RPMI8226 (cell line): Measurements from ENCODE around the gene DENND1A.
"Not testable (repeated sequence)": the region's sequence is repeated elsewhere in the genome, so short reads cannot be mapped to it uniquely, and the experiment has no call there.

Source experiments
- DNase-seq: peaks from one replicate; pipeline ENCODE4 v3.0.0-alpha.2; 2015

DENND1A gene

GRCh38 chr9:123757960-123758359 is 172.0 kb downstream of the DENND1A start:
- no peak for DNase-seq

GRCh38 chr9:123757547-123757946 is 172.4 kb downstream of the DENND1A start:
- no peak for DNase-seq

GRCh38 chr9:123756484-123757106 is 173.3 kb downstream of the DENND1A start:
- no peak for DNase-seq

GRCh38 chr9:123753669-123754258 is 176.2 kb downstream of the DENND1A start:
- no peak for DNase-seq

GRCh38 chr9:123753016-123753415 is 176.9 kb downstream of the DENND1A start:
- no peak for DNase-seq

- peak; percentile 76 for DNase-seq
These were observed 180.2 kb downstream of the DENND1A start for GRCh38 chr9:123749580-123750202.

GRCh38 chr9:123746765-123747164 is 183.2 kb downstream of the DENND1A start:
- DNase-seq = no peak

- DNase-seq = no peak
These were observed 184.0 kb downstream of the DENND1A start for GRCh38 chr9:123745933-123746332.

GRCh38 chr9:123745451-123745850 is 184.5 kb downstream of the DENND1A start:
- no peak for DNase-seq

GRCh38 chr9:123743737-123744136 is 186.2 kb downstream of the DENND1A start:
- DNase-seq = no peak

GRCh38 chr9:123742009-123742767 is 187.7 kb downstream of the DENND1A start:
- DNase-seq = no peak

- no peak for DNase-seq
These were observed 188.7 kb downstream of the DENND1A start for GRCh38 chr9:123741214-123741613.

- DNase-seq = no peak
These were observed 190.0 kb downstream of the DENND1A start for GRCh38 chr9:123739902-123740301.

- DNase-seq = no peak
These were observed 190.5 kb downstream of the DENND1A start for GRCh38 chr9:123739387-123739786.

- no peak for DNase-seq
These were observed 191.3 kb downstream of the DENND1A start for GRCh38 chr9:123738648-123739047.

GRCh38 chr9:123735376-123735775 is 194.6 kb downstream of the DENND1A start:
- DNase-seq = no peak

- not testable (repeated sequence) for DNase-seq
These were observed 201.4 kb downstream of the DENND1A start for GRCh38 chr9:123728571-123728970.

GRCh38 chr9:123727332-123727731 is 202.6 kb downstream of the DENND1A start:
- DNase-seq = no peak

- DNase-seq = no peak
These were observed 204.5 kb downstream of the DENND1A start for GRCh38 chr9:123725389-123725788.

- no peak for DNase-seq
These were observed 205.6 kb downstream of the DENND1A start for GRCh38 chr9:123724211-123724796.

- no peak for DNase-seq
These were observed 206.6 kb downstream of the DENND1A start for GRCh38 chr9:123723135-123723875.

- no peak for DNase-seq
These were observed 207.5 kb downstream of the DENND1A start for GRCh38 chr9:123722378-123722777.

GRCh38 chr9:123718188-123718587 is 211.7 kb downstream of the DENND1A start:
- no peak for DNase-seq
